MM.1S (cell line): ENCODE results near the gene TFF2.

ENCODE experiments used
- CTCF ChIP-seq: fragments of 300-600 bp; sonication (generic); IDR thresholded peaks from 2 replicates; pipeline ENCODE4 v1.5.1; 2016; ENCODE audit warnings: antibody characterized with exemption, low read length, mixed read lengths
- EZH2phosphoT487 ChIP-seq: fragments of 300-600 bp; sonication (generic); IDR thresholded peaks from 2 replicates; pipeline ENCODE4 v1.6.1; 2018; ENCODE audit warnings: antibody characterized with exemption, low read length

DNA sequence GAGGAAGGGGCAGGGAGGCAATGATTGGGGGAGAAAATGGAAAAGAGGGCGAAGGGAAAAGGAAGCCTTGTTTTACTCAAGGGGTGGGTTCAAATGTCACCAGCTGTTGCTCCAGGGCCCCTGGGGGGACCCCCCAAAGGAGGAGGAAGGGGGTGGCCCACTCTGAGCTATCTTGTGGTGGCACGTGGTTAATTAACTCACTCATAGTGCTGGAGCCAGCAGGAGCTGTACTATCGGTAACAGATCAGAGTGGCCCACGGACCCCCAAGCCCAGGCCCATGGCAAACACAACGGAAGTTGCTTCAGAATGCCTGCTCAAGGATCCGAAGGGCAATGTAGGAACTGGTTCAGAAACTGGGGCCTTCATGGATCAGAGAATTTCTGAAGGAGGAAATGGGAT is 7.2 kb downstream of the TFF2 start:
- TF ChIP-seq CTCF = no peak
- no peak for TF ChIP-seq EZH2phosphoT487
